ENCODE measurements around the gene CYP1B1. TPM values are rescaled to one million over a fixed set of nuclear protein-coding genes. Genes with fewer than 3 reads are reported as not detected.

The CYP1B1 gene
- 36.3 and 39.4 TPM in 2 replicates for total RNA-seq (2021)
- percentile 58 among the genes with signal in this experiment for Bru-seq, nascent RNA
- percentile 78 among the genes with signal in this experiment for BruChase-seq, experiment 1, labeled RNA remaining after a 2-hour chase
- BruChase-seq, experiment 2, labeled RNA remaining after a 6-hour chase: percentile 73 among the genes with signal in this experiment
- long read RNA-seq, full-length matches to known transcripts: 45 of 57 reads
- long read RNA-seq, partial matches to known transcripts: 3 of 57 reads
- long read RNA-seq, other reads (novel, unspliced or antisense): 9 of 57 reads

DNA sequence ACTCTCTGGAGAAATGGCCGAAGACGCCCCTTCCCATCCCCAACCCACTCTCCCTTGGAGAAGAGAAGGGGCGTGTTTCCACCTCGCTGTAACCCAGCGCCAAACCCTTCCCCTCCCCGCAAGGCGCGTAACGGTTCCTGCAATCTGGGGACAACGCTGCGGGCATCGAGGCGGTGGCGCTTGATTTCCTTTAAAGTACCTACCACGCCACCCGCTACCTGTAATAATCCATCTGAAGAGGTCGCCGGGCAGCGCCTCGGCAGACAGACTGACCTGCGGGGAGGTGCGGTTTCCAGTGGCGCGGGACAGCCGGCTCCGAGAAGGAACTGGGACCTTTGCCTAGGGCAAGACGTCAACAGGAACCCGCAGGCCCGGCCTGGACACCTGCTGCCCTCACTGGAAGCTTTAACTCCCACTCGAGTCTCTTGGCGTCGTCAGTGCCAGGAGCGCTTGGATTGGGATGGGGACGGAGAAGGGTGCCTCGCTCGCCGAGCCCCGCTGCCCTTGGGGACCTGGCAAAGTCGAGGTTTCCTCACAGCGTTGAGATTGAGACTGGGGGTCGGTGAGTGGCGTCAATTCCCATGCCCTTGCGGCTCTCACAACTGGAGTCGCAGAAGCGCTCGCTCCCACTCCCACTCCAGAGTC is at the start of gene CYP1B1:
Gene CYP1B1 (minus strand): TSS at position 645 of the 645 bp plus-strand sequence. CDS start 763 bp downstream, outside the sequence.
- DNase-seq: peak in 1 of 2 experiments; percentile 45
- H3K4me3 ChIP-seq: peak within 1 kb of the TSS; percentile 69
- intact Hi-C loops (cut with micrococcal nuclease; ENCODE audit: unreplicated experiment): loop anchor here (1.0 to 2.0 kb wide), 4 partner anchors 40 to 199 kb away; no protein-coding TSS in a partner anchor
- ChIA-PET POLR2A (ENCODE audit: unreplicated experiment) (interaction anchor here (1.0 to 1.3 kb wide), 2 partner anchors 31 to 71 kb away, joined by 4 to 5 read pairs; no protein-coding TSS in a partner anchor), CTCF (interaction anchor here (0.7 to 1.6 kb wide), 9 partner anchors 20 to 199 kb away, joined by 3 to 21 read pairs (median 4); no protein-coding TSS in a partner anchor)
- H4K20me1 ChIP-seq (ENCODE audit: insufficient read depth): 0 out of 2 replicates have a peak, but pooled peaks cover 4% of the 10 kb centered on the region
- H3F3A ChIP-seq (ENCODE audit: insufficient read depth, low read depth): peaks cover 40% of the 10 kb centered on the region
- peaks cover 52% of the 10 kb centered on the region for H3K4me1 ChIP-seq (replicated peaks; ENCODE audit: insufficient read depth)
- BruUV-seq (replicated peaks): TSS peak; percentile 32
- no peaks in the 10 kb centered on the region for H3K9me2 ChIP-seq (ENCODE audit: insufficient read depth)
- TF ChIP-seq EZH2 (IDR thresholded peaks at IDR 0.05; ENCODE audit: low read depth): no peak
- no peak for TF ChIP-seq CTCF (conservative IDR thresholded peaks at IDR 0.05)
- peaks cover 7% of the 10 kb centered on the region; the same call in 1 of the 2 replicates for H3K36me3 ChIP-seq (ENCODE audit: low read depth)
- H3K4me2 ChIP-seq: peak within 1 kb of the TSS; percentile 90
- peak within 1 kb of the TSS; percentile 98 for H3K27ac ChIP-seq
- H3K79me2 ChIP-seq (ENCODE audit: low read depth): peaks cover 71% of the 10 kb centered on the region
- peak within 1 kb of the TSS; percentile 79 for H2AFZ ChIP-seq
- H3K9me3 ChIP-seq (ENCODE audit: insufficient read depth, low read depth): no peaks in the 10 kb centered on the region
- no peaks in the 10 kb centered on the region for H3K27me3 ChIP-seq (ENCODE audit: insufficient read depth, low read depth)

DNA sequence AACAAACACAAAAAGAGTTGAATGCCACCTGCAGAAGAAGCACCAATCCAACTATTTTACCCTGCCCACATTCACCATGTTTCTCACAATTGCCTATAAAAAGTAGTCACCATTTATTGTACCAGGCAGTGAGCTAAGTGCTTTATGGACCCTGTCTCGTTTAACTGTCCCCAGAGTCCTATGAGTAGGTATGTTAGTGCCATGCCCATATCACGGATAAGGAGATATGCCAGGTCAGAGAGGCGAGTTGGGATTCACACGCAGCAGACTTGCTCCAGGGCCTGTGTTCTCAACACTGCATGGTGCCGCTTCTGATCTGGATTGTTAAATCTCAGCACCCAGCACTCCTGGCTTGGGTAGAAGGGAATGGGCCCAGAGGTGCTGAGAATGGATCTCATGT is 49.1 kb upstream of the CYP1B1 start:
- intact Hi-C loops (cut with micrococcal nuclease; ENCODE audit: unreplicated experiment): no loop called here
- ChIA-PET POLR2A (ENCODE audit: unreplicated experiment) (no interaction called here), CTCF (no interaction called here)
- Histone ChIP-seq H3K27ac (no peak overlapping the region), H3K9me2 (ENCODE audit: insufficient read depth) (no peaks in the 10 kb centered on the region), H3K27me3 (ENCODE audit: insufficient read depth, low read depth) (no peaks in the 10 kb centered on the region), H3K4me3 (no peak overlapping the region), H3K9me3 (ENCODE audit: insufficient read depth, low read depth) (peaks cover 14% of the 10 kb centered on the region), H2AFZ (no peak overlapping the region), H3K79me2 (ENCODE audit: low read depth) (no peaks in the 10 kb centered on the region), H3K4me1 (replicated peaks; ENCODE audit: insufficient read depth) (no peaks in the 10 kb centered on the region), H3F3A (ENCODE audit: insufficient read depth, low read depth) (no peaks in the 10 kb centered on the region), H3K36me3 (ENCODE audit: low read depth) (no peaks in the 10 kb centered on the region), H3K4me2 (no peak overlapping the region), H4K20me1 (ENCODE audit: insufficient read depth) (no peaks in the 10 kb centered on the region)
- no peak for DNase-seq
- BruUV-seq (replicated peaks): no TSS peak
- TF ChIP-seq CTCF (conservative IDR thresholded peaks at IDR 0.05) (no peak), EZH2 (IDR thresholded peaks at IDR 0.05; ENCODE audit: low read depth) (no peak)

- CTCF ChIA-PET: no interaction called here
- Histone ChIP-seq H4K20me1 (ENCODE audit: insufficient read depth) (no peaks in the 10 kb centered on the region), H3K9me3 (ENCODE audit: insufficient read depth, low read depth) (peaks cover 14% of the 10 kb centered on the region), H3K27me3 (ENCODE audit: insufficient read depth, low read depth) (no peaks in the 10 kb centered on the region), H3K36me3 (ENCODE audit: low read depth) (no peaks in the 10 kb centered on the region), H3K9me2 (ENCODE audit: insufficient read depth) (no peaks in the 10 kb centered on the region), H3K4me1 (replicated peaks; ENCODE audit: insufficient read depth) (no peaks in the 10 kb centered on the region), H3F3A (ENCODE audit: insufficient read depth, low read depth) (no peaks in the 10 kb centered on the region), H3K79me2 (ENCODE audit: low read depth) (no peaks in the 10 kb centered on the region), H2AFZ (no peak overlapping the region), H3K4me2 (no peak overlapping the region), H3K27ac (no peak overlapping the region), H3K4me3 (no peak overlapping the region)
- POLR2A ChIA-PET (ENCODE audit: unreplicated experiment): interaction anchor here (0.5 kb wide), 1 partner anchor 189 kb away, joined by 6 read pairs; no protein-coding TSS in a partner anchor
- DNase-seq: no peak
- BruUV-seq (replicated peaks): no TSS peak
- TF ChIP-seq CTCF (conservative IDR thresholded peaks at IDR 0.05) (no peak), EZH2 (IDR thresholded peaks at IDR 0.05; ENCODE audit: low read depth) (no peak)
- intact Hi-C loops (cut with micrococcal nuclease; ENCODE audit: unreplicated experiment): no loop called here
Measured at GRCh38 chr2:38123911-38124310, 48.0 kb upstream of the CYP1B1 start.
